ENCODE results near the gene AMIGO3.

GRCh38 chr3:49668414-49668797 is 51.1 kb downstream of the AMIGO3 start:
- TF ChIP-seq, protein P1, sequence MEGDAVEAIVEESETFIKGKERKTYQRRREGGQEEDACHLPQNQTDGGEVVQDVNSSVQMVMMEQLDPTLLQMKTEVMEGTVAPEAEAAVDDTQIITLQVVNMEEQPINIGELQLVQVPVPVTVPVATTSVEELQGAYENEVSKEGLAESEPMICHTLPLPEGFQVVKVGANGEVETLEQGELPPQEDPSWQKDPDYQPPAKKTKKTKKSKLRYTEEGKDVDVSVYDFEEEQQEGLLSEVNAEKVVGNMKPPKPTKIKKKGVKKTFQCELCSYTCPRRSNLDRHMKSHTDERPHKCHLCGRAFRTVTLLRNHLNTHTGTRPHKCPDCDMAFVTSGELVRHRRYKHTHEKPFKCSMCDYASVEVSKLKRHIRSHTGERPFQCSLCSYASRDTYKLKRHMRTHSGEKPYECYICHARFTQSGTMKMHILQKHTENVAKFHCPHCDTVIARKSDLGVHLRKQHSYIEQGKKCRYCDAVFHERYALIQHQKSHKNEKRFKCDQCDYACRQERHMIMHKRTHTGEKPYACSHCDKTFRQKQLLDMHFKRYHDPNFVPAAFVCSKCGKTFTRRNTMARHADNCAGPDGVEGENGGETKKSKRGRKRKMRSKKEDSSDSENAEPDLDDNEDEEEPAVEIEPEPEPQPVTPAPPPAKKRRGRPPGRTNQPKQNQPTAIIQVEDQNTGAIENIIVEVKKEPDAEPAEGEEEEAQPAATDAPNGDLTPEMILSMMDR (conservative IDR thresholded peaks at IDR 0.05; ENCODE audit: low read depth in 2 of 2), result peak; percentile 18 to 46; a peak in 2 of 4 replicates
- TF ChIP-seq POLR2AphosphoS5 (IDR thresholded peaks at IDR 0.05; ENCODE audit: low read depth), result no peak
- no peak for TF ChIP-seq ETS1 (IDR thresholded peaks at IDR 0.05)
- TF ChIP-seq EZH2 (IDR thresholded peaks at IDR 0.05; ENCODE audit: low read depth, unreplicated experiment), result no peak
- TF ChIP-seq EZH2phosphoT487 (IDR thresholded peaks at IDR 0.05; ENCODE audit: unreplicated experiment), result no peak
- TF ChIP-seq REST (IDR thresholded peaks at IDR 0.05; ENCODE audit: unreplicated experiment), result no peak
- no peak for TF ChIP-seq JUNB (IDR thresholded peaks at IDR 0.05; ENCODE audit: unreplicated experiment)
- no peak for TF ChIP-seq NANOG (IDR thresholded peaks at IDR 0.05; ENCODE audit: borderline replicate concordance)
- TF ChIP-seq ZNF331 (CRISPR knock-in tag; IDR thresholded peaks at IDR 0.05; ENCODE audit: low read depth), result no peak
- TF ChIP-seq, protein P2, sequence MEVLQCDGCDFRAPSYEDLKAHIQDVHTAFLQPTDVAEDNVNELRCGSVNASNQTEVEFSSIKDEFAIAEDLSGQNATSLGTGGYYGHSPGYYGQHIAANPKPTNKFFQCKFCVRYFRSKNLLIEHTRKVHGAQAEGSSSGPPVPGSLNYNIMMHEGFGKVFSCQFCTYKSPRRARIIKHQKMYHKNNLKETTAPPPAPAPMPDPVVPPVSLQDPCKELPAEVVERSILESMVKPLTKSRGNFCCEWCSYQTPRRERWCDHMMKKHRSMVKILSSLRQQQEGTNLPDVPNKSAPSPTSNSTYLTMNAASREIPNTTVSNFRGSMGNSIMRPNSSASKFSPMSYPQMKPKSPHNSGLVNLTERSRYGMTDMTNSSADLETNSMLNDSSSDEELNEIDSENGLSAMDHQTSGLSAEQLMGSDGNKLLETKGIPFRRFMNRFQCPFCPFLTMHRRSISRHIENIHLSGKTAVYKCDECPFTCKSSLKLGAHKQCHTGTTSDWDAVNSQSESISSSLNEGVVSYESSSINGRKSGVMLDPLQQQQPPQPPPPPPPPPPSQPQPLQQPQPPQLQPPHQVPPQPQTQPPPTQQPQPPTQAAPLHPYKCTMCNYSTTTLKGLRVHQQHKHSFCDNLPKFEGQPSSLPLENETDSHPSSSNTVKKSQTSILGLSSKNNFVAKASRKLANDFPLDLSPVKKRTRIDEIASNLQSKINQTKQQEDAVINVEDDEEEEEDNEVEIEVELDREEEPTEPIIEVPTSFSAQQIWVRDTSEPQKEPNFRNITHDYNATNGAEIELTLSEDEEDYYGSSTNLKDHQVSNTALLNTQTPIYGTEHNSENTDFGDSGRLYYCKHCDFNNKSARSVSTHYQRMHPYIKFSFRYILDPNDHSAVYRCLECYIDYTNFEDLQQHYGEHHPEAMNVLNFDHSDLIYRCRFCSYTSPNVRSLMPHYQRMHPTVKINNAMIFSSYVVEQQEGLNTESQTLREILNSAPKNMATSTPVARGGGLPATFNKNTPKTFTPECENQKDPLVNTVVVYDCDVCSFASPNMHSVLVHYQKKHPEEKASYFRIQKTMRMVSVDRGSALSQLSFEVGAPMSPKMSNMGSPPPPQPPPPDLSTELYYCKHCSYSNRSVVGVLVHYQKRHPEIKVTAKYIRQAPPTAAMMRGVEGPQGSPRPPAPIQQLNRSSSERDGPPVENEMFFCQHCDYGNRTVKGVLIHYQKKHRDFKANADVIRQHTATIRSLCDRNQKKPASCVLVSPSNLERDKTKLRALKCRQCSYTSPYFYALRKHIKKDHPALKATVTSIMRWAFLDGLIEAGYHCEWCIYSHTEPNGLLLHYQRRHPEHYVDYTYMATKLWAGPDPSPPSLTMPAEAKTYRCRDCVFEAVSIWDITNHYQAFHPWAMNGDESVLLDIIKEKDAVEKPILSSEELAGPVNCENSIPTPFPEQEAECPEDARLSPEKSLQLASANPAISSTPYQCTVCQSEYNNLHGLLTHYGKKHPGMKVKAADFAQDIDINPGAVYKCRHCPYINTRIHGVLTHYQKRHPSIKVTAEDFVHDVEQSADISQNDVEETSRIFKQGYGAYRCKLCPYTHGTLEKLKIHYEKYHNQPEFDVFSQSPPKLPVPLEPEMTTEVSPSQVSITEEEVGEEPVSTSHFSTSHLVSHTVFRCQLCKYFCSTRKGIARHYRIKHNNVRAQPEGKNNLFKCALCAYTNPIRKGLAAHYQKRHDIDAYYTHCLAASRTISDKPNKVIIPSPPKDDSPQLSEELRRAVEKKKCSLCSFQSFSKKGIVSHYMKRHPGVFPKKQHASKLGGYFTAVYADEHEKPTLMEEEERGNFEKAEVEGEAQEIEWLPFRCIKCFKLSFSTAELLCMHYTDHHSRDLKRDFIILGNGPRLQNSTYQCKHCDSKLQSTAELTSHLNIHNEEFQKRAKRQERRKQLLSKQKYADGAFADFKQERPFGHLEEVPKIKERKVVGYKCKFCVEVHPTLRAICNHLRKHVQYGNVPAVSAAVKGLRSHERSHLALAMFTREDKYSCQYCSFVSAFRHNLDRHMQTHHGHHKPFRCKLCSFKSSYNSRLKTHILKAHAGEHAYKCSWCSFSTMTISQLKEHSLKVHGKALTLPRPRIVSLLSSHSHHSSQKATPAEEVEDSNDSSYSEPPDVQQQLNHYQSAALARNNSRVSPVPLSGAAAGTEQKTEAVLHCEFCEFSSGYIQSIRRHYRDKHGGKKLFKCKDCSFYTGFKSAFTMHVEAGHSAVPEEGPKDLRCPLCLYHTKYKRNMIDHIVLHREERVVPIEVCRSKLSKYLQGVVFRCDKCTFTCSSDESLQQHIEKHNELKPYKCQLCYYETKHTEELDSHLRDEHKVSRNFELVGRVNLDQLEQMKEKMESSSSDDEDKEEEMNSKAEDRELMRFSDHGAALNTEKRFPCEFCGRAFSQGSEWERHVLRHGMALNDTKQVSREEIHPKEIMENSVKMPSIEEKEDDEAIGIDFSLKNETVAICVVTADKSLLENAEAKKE (CRISPR knock-in tag; IDR thresholded peaks at IDR 0.05), result no peak
- no peak for TF ChIP-seq CREB1 (CRISPR knock-in tag; IDR thresholded peaks at IDR 0.05; ENCODE audit: low read depth)
